Measurements from ENCODE around the gene NAIF1.
"Not testable (repeated sequence)": the region's sequence is repeated elsewhere in the genome, so short reads cannot be mapped to it uniquely, and the experiment has no call there.

The NAIF1 gene

DNA sequence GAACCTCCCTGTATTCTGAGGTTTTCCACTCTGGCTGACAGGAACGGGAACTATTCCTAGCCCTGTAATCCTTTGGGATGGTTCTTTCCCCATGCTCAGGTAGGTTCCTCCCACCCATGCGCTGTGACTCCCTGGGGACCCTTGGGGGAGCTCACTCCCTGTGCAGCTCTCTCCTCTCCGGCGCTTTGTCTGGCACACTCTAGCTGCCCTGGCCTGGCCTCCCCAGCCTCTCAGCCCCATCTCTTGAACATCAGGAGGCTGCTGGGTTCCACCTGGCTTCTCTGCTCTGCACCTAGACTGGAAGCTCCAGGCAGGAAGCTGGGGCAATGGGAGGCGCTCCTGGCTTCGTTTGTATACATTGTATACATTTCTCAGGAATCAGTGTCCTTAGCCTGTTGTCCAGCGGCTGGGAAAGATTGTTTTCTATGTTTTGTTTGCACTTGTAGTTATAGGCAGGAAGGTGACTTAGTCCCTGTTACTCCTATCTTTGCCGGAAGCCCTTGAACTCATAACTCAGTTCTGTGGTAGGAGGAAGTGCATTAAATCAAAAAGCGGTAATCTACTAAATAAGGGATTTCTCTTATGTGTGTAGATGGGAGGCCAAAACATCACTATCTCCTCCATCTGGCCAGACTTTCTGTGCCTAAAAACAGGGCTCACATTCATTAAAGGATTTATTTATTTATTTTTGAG is 21.3 kb upstream of the NAIF1 start:
- in situ Hi-C loops (cut with MboI; ENCODE audit: low sequenced_read_pairs) = no loop called here

DNA sequence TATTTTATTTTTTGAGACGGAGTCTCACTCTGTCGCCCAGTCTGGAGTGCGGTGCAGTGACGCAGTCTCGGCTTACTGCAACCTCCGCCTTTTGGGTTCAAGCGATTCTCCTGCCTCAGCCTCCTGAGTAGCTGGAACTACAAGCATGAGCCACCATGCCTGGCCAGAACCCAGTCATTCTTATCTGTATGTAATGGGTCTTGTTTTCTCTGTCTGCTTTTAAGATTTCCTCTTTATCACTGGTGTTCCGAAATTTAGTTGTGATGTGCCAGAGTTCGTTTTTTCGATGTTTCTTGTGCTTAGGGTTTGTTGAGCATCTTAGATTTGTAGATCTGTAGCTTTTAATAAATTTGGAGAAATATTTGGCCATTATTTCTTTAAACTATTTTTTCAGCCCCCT is 20.1 kb upstream of the NAIF1 start:
- in situ Hi-C loops (cut with MboI; ENCODE audit: low sequenced_read_pairs) = no loop called here

DNA sequence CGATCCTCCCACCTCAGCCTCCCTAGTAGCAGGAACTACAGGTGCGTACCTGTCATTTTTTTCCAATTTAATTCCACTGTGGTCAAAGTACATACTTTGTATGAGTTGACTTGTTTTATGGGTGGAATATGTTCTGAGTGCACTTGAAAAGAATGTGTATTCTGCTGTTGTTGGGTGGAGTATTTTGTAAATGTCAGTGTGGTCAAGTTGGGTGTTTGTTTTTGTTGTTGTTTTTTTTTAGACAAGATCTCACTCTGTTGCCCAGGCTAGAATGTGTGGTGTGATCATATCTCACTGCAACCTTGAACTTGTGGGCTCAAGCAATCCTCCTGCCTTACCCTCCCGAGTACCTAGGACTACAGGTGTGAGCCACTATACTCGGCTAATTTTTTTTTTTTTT is 18.8 kb upstream of the NAIF1 start:
- in situ Hi-C loops (cut with MboI; ENCODE audit: low sequenced_read_pairs) = no loop called here

DNA sequence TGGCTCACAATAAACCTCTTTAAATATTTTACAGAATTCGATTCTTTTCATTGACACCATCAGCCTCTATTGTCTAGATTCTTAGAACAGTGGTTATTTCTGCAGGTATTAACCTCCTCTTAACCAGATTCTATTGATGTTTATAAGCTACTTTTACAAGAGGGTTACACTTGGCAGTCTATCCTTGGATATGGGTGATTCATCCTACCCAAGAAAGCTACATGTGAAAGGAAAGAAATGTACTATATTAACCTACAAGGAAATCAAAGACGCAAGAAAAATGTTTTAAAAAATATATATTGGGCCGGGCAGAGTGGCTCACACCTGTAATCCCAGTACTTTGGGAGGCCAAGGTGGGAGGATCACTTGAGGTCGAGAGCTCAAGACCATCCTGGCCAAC is 17.6 kb upstream of the NAIF1 start:
- in situ Hi-C loops (cut with MboI; ENCODE audit: low sequenced_read_pairs) = no loop called here

DNA sequence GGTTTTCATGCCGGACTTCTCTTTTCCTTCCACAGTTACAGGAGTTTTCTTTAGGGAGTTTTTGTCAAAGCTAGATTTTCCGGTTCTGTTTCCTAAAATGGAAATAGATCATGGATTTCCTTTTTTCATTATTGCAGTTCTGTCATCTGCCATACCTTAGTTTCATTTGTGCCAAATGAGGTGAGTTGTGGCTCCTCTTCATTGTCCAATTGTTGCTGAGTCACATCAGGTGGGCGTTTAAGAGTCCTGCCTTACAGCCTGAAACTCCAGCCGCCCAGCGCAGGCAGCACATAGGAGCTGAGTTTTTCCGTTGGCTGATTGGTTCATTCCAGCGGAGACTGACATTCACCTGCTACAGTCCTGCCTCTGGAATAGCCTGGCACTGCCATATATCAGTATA is 15.0 kb upstream of the NAIF1 start:
- in situ Hi-C loops (cut with MboI; ENCODE audit: low sequenced_read_pairs) = no loop called here

DNA sequence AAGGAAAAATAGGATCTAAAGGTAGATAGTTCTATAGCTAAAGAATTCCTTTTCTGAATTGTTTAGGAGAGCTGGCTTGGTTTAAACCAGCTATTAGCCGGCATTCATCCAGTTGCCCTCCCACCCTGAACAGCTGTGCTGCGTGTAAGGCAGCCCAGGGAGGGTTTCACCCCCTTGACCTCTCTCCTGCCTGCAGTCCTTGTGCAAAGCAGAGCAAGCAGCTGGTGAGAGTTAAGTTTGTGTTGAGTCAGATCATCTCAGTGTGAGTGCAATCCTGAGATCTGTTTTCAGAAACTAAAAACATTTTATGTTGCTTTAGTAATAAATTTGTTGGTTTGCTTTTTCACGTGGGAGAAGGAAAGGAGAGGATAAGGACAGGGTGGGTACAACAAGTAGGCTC is 13.9 kb upstream of the NAIF1 start:
- in situ Hi-C loops (cut with MboI; ENCODE audit: low sequenced_read_pairs) = no loop called here

DNA sequence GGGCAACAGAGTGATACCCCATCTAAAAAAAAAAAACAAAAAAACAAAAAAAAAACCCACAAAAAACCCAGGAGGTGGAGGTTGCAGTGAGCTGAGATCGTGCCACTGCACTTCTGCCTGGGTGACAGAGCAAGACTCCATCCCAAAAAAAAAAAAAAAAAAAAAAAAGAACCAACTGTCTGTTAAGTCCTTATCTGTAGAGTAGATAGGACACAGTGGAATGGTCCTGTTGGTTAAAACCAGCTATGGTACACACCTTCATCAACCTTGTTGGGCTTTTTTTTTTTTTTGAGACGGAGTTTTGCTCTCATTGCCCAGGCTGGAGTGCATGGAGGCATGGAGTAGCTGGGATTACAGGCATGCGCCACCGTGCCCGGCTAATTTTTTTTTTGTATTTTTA is 13.1 kb upstream of the NAIF1 start:
- in situ Hi-C loops (cut with MboI; ENCODE audit: low sequenced_read_pairs) = no loop called here

DNA sequence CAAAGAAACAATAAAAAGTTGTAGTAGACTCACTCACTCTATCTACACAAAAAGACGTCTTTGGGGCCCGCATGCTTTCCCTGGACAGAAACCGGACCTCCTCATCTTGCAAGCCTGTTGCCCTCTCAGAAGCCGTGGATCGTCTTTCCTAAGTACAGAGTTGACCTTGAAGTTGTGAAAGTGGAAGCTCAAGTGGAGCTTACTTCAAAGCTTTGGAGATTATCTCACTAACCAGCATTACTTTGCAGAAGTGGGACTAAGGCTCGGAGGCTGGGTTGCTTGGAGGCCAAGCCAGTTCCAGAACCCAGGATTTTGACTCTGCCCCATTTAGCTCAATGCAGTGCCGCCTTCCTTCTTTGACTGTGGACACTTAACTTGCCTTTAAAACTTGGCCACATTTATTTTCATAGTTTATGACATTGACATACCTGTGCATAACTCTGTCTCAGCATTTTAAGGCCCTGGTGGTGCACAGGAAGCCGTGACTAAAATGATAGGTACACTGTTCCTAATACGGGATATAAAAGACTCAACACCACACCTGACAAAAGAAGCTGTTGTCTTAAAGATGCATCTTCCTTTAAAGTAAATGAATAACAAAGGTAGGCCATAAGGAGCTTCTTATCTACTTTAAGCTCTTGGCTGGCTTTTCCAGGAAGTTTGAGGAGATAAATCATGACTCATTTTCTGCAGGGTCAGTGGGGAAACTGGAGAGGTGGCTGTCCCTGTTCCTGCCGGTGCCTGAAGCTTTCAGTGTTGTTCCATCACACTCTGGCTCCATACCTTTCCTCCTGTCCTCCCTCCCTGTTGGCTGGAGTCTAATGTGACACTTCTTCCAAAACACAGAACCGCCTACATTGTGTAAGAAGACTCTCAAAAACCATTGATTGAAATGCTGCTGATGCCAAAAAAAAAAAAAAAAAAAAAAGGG is 11.6 kb upstream of the NAIF1 start:
- in situ Hi-C loops (cut with MboI; ENCODE audit: low sequenced_read_pairs) = no loop called here

DNA sequence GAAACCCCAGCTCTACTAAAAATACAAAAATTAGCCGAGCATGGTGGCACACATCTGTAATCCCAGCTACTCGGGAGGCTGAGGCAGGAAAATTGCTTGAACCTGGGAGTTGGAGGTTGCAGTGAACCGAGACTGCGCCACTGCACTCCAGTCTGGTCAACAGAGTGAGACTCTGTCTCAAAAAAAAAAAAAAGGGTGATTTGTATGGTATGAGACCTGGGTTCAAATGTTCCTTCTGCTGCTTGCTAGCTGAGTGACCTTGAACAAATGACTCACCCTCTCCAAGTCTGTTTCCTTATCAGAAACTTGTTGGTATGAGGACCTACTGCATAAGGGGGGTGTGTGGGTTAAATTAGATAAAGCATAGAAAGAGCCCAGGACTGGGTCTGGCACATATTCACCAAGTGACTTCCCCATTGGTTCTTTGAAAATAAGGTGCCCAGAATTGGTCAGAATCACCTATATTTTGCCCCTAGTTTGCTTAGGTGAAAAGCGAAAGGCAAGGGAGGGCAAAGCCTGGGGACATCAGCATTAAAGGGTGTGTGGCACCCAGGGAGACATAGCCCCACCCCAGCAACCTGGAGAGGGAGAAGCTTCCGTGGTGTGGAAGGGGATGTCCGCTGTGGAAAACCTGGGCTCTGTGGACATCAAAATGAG is 10.9 kb upstream of the NAIF1 start:
- in situ Hi-C loops (cut with MboI; ENCODE audit: low sequenced_read_pairs) = no loop called here

DNA sequence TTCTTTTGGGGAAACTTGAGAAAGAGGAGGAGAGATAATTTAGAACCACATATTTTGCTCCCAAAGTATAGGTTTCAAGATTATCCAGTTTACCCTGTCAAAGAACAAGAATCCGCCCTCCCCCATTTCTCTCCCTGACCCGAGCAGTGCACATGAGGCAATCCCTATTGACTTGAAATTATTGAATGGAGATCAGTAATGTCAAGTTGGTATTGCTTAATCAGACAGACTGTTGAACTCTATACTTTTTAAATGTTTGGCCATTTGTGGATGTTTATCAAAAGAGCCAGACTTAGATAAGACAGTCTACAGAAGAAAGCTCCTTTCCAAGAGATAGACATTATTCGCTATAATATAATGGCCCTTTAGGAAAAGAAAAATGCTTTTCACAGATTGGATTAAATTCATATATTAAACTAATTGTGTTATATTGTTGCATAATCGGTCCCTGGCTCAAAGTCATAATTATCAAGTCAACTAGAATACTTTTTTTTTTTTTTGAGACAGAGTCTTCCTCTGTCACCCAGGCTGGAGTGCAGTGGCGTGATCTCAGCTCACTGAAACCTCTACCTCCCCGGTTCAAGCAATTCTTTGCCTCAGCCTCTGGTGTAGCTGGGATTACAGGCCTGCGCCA is 6.2 kb upstream of the NAIF1 start:
- in situ Hi-C loops (cut with MboI; ENCODE audit: low sequenced_read_pairs) = no loop called here

DNA sequence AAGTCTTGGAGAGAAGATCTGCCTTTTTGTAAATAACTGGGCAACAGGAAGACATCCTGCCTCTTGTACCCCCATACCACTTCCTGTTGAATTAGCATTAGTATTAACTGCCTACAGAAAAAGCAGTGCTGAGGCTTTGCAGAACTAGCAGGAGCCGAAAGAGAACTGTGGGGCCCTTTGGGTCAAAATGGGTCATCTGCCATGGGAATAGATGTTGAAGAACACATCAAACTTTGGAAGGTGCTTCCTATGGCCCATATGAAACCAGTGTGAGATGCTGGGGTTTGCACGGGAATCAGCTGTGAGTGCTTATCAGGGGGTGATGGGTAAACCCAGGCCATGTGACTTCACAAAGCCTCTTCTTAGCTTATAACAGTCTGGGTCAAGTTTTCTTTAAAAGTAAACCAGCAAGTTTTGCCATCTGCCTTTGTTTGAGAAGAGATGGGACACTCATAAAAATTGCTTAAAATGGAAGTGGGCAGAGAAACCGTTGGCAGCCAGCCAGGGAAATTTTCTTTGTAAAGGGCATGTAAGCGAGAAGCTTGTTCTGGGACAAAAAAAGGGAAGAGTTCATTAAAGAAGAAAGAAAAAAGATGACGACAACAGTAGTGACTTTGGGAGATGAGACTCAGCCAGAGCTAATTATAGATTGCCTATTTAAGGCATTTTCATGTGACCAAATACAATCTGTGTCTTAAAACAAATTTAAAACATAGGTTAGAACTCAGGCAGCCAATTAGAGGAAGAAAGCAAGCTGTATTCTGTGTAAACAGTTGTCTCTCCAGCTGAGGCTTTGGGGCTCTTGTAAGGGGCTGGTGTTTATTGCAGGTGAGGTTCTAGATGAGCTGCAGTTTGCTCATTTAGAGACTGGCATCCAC is 5.3 kb upstream of the NAIF1 start:
- in situ Hi-C loops (cut with MboI; ENCODE audit: low sequenced_read_pairs) = no loop called here

DNA sequence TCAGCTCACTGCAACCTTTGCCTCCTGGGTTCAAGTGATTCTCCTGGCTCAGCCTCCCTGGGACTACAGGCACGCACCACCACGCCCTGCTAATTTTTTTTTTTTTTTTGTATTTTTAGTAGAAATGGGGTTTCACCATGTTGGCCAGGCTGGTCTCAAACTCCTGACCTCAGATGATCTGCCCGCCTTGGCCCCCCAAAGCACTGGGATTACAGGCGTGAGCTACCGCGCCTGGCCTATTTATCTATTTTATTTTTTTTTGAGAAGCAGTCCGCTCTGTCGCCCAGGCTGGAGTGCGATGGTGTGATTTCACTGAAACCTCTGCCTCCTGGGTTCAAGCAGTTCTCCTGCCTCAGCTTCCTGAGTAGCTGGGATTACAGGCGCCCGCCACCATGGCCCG is 4.4 kb upstream of the NAIF1 start:
- in situ Hi-C loops (cut with MboI; ENCODE audit: low sequenced_read_pairs) = not testable (repeated sequence)

DNA sequence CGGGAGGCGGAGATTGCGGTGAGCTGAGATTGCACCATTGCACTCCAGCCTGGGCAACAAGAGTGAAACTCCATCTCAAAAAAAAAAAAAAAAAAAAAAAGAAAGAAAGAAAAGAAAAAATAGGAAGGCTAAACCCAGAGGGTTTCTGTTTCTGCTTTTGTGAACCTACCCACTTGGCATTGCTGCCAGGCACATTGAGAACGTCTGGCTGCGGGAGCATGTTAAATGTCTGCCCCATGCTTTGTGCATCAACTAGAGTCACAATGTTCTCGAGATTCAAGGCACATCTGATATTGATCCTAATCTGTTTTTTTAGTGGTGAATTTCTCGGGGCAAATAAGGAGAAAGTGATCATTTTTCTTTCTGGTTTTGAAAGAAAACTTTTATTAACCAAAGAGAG is 3.8 kb upstream of the NAIF1 start:
- in situ Hi-C loops (cut with MboI; ENCODE audit: low sequenced_read_pairs) = no loop called here

DNA sequence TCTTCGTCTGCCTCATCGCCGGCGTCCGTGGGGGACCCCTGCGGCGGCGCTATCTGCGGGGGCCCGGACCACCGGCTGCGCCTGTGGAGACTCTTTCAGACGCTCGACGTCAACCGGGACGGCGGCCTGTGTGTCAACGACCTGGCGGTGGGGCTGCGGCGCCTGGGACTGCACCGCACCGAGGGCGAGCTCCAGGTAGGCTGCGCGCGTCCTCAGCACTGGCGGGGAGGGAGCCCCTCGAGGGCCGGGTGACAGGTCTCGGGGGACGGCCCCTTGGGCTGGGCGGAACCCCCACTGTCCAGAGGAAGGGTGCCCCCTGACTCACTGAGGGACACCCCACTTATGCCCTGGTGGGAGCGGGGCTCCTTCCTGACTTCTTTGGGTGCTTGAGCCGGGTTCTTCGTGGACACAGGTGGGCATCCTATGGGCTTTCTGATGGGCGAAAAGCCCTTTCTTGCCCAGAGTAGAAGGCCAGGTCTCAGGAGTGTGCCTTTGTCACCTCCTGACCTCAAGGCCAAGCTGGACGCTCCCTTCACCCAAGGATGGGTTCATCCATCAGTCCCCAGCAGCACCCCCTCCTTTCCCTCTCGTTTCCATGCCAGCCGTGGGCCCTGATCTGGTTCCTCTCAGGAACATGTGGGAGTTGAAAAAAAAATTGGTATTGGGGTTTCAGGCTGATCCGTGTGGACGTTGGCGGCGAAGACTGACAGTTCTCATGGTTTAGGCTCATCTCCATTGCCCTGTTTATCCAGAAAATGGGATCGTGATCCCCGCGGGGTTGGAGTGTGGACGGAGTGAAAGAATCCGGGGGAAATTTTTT is 1.5 kb upstream of the NAIF1 start:
- in situ Hi-C loops (cut with MboI; ENCODE audit: low sequenced_read_pairs) = no loop called here

DNA sequence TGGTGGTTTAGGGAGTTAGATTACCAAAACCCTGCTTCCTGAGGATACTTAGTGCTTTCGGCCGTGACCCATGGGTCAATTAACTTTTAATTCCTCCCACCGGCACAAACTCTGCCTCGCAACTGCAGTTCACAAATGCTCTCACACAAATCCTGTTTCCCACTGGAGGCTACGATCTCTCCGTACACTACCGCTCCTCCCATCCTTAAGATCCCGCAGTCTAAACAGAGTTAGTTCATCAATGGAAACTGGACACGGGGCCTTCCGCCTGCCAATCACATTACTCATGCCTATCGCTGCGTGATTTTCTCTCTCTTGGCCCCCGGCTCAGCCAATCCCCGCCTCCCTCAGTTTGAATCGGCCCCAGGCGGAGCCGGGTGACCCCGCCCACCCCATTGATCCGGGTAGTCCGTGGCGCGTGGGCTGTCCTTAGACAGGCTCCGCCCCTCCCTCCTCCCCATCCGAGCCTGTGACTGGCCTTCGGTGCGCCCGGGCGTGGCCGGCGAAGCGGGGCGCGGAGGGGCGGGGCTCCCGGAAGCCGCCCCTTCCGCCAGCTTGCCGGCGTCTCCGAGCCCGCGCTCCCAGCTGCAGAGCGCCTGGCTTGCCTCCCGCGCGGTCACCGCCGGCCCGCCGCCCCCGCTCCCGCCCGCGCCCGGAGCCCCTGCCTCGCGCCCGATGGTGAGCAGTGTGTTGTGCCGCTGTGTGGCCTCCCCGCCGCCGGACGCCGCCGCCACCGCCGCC is 695 bp upstream of the NAIF1 start, which contains the start of gene SLC25A25:
Gene SLC25A25, plus strand, starts transcription at position 588 of the 741 bp plus-strand sequence. Its CDS starts 88 bp downstream, at position 676.
- in situ Hi-C loops (cut with MboI; ENCODE audit: low sequenced_read_pairs) = no loop called here

DNA sequence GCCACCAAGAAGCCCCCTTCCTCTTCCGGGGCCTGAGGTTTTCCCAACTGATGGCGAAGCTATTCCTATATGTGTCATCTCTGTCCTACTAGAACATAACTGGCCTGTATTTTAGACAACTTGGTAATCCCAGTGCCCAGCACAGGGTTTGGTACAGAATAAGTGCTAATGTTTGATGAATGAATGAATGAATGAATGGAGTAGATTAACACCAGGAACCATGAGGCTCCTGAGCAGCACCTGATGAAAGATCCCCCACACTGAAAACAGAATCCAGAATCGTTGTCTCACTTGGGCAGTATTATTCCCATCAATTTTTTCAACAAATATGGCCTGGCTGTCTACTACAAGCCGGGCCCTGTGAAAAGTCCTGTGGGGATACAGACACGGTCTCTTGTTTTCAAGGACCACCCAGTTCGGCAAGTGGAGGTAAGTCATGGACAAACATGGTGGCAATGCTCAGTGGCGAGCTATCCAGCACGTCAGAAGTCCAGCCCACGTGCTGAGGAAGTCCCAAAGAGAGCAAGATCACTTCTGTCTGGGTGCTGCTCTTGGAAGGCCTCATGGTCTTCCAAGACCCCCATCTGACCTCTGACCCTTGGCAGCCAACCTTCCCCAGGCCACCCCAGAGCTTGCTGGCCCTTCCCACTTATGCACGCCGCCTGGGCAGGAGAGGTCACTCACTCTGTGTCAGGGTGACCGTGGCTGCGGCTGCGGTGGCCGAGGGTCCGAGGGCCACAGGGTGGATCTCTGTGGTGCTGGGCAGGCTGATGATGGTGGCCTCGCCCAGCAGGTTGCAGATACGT is 1.0 kb downstream of the NAIF1 start:
- in situ Hi-C loops (cut with MboI; ENCODE audit: low sequenced_read_pairs) = no loop called here

DNA sequence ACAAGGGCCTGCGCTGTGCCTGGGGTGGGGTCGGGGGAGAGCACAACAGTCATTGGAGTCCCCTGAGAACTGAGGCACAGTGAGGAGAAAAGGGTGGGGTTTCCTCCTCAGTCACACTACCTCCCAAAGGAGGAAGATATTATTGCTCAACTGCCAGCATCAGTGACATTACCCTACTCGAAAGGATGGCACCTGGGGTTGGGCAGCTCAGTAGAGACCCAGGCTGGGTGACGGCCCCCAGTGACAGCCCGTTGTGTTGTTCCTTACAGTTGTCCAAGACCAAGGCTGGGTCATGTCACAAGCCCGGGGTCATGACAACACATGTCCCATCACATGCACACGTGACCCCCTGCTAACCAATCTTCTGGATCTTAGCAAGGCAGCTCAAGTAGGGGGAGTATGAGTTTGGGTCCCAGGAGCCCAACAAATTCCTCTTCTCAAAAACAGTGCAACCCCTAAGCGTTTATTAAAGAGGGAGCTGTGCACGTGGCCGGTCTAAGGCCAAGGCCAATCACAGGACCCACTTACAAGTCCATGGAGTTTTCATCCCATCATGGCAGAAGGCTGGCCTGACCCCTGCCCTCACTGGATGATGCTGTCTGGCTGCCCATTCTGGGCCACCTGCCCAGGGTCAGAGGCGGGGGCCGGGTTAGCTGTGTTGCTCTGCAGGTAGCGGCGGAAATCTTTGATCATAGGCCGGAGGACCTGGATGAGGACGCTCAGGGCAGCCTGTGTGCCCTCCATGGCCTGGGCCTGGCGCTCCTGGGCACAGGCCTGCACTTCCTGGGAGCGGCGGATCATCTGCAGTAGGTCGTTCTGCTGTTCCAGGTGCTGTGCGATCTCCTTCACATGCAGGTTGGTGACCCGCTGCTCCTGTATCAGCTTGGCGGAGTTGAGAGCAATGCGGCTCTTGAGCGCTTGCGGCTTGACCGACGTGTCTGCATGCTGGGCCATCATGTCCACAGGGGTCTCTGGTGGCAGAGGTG is 4.0 kb downstream of the NAIF1 start:
- in situ Hi-C loops (cut with MboI; ENCODE audit: low sequenced_read_pairs) = no loop called here

Data from HL-60/S4 treated with phorbol 12-myristate 13-acetate at 8.2 ng/mL for 4 days and 3 days (cell line).